DLD1 (cell line): Measurements from ENCODE around the gene KLHDC7B.
"Not testable (repeated sequence)": the region's sequence is repeated elsewhere in the genome, so short reads cannot be mapped to it uniquely, and the experiment has no call there.

ENCODE experiments used
- in situ Hi-C: cut with HindIII; loops from 2 replicates; pipeline ENCODE4 v1.10.0; 2017; ENCODE audit warnings: low sequenced_read_pairs

KLHDC7B gene

DNA sequence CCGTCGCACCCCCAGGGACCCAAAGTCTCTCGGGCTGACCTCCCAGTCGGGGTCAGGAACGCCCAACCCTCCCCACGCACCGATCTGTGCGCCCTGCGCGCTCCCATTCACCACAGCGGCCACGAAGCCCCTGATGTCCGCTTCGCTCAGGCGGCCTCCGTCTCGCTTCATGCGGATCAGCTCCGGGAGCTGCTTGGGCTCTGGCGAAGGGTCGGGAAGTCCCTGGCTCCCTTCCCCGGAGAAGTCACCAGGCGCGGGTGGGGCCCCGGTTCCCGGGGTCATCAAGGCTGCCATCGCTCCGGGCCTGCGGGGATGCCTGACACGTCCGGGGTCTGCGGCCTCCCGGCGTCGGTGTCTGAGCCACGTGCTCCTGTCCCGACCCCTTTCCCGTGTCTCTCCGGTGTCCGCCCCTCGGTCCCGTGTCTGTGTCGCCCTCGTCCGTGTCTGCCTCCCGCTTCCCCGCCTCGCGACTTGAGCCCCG, 16.2 kb upstream of the KLHDC7B start:
- in situ Hi-C loops: no loop called here

- in situ Hi-C loops: no loop called here
These were observed 15.7 kb upstream of the KLHDC7B start, which contains the start of gene TYMP for GRCh38 chr22:50529897-50530579. TYMP (minus strand) TSS chr22:50530012; CDS start chr22:50529709, 303 bp downstream.

DNA sequence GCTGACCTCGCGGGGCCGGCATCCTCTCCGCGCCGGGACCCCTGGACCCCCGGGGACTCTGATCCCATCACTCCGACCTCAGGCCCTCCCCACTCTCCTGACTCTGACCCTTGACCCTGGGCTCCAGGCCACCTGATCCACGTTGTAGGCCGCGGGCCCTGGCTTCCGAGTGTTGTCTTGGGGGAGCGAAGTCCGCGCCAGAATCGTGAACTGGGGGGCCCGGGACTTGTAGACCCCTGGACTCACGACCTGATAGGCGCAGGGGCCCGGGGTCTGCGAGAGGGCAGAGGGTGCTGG, 15.2 kb upstream of the KLHDC7B start:
- in situ Hi-C loops: no loop called here

DNA sequence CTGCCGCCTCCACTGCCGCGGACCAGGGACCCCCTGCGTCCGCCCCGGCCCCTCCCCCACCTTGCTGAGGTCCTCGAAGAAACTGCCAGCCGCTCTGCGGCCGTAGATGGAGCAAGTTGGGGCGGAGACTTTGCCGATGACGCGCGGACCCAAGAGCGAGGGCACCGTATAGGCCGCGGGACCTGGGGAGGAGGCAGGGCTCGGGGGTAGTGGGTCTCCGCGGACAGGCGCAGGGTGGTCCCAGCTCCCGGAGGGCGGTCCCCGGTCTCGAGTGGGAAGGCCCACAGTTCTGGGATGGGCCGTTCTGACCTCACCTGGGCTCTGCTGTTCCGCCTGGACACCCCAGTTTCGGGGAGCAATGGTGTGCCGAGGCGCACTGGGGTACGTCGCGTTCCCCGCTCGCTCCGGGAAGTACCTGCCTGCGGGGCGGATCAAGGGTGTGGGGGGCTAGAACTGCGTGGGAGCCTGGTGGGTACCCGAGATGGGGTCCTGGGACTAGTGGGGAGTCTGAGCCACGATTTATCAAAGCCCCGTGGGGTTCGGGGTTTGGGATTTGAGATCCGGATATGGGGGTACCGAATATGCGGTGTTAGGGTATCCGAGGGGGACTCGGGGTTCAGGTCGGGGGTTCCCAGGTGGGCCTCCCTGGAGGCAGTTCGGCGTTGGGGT, 14.7 kb upstream of the KLHDC7B start:
- in situ Hi-C loops: no loop called here

GRCh38 chr22:50531546-50531961, 14.1 kb upstream of the KLHDC7B start:
- in situ Hi-C loops: no loop called here

GRCh38 chr22:50531962-50532674, 13.6 kb upstream of the KLHDC7B start:
- in situ Hi-C loops: no loop called here

GRCh38 chr22:50532824-50533796, 12.6 kb upstream of the KLHDC7B start:
- in situ Hi-C loops: no loop called here

GRCh38 chr22:50533856-50534711, 11.6 kb upstream of the KLHDC7B start:
- in situ Hi-C loops: not testable (repeated sequence)

- in situ Hi-C loops: no loop called here
These were observed 10.6 kb upstream of the KLHDC7B start for GRCh38 chr22:50535113-50535512.

- in situ Hi-C loops: no loop called here
These were observed 9.5 kb upstream of the KLHDC7B start for GRCh38 chr22:50536226-50536625.

- in situ Hi-C loops: no loop called here
These were observed 7.9 kb upstream of the KLHDC7B start for GRCh38 chr22:50537765-50538164.

GRCh38 chr22:50540381-50540780, 5.3 kb upstream of the KLHDC7B start:
- in situ Hi-C loops: no loop called here

GRCh38 chr22:50541667-50542026, 4.1 kb upstream of the KLHDC7B start:
- in situ Hi-C loops: not testable (repeated sequence)

- in situ Hi-C loops: no loop called here
These were observed 3.2 kb upstream of the KLHDC7B start for GRCh38 chr22:50542416-50542927.

DNA sequence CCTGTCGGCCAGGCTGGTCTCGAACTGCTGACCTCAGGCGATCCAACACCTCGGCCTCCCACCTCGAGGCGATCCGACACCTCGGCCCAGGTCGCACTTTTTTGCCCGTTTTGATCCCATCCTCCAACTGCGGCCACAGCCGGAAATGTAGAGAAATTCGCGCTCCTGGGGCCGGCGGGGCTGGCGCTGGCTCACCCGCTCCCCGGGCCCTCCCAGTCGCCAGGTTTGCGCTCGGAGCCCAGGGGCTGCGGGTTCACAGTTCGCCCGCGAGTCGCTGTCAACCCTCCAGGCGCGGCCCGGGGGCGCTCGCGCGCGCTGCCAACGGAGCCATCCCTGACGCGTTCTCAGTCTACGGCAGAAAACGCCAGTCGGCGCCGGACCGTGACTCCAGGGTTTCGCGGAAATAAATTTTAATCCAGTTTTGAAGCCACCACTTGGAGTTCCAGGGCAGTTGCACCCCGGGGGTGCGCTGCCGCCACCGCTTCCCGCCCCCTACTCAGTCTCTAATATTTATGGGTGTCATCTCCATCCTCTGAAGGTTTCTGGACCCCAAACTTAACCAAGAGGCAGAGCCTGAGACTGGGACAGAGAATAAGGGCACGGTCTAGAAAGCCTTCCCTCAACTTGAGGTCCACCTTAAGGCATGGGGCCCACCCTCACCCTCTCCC, 1.5 kb upstream of the KLHDC7B start:
- in situ Hi-C loops: no loop called here

GRCh38 chr22:50544746-50545253, 899 bp upstream of the KLHDC7B start:
- in situ Hi-C loops: no loop called here

- in situ Hi-C loops: no loop called here
These were observed 895 bp downstream of the KLHDC7B start for GRCh38 chr22:50546326-50547262.
